ENCODE data around the gene TAF1B.

Gene TAF1B

DNA sequence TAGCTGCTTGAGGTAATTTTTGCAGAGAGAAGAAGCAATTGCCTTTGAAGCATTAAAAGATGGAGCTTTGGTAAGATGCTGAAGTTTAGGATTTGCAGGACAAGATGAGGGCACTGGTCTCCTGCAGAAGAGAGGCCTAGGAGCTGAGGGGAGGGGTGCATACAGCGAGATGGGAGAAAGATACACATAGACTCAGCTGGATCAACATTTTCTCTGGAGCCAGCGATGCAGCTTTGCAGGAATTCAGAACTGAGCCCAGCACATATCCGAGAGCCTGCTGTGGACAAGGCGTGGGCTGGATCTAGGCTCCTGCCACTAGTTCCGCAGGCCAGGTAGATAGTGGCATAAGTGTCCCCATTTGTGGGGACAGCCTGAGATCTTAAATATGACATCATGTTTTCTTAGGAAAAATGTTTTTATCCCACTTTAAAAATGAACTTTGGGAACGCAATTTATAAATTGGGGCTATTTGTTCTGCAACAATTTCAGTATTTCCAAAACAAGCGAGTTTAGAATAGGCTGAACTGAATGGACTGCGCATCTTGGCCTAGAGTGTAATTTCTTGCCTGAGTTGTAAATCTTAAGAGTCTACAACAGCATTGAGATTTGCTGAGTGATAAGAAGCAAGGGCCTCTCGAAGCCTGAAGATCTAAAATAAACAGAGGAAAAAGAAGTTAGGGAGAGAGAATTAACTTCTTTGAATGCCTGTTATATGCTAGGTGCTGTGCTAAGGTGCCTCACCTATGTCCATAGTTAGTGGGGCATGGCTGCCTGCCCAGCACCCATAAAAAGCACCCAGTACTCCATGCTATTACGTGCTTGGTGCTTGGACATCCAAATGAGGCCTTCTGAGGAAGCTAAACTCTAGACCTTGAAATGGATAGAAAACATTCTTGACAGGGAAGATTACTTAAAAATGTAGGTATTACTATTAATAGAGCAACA, 125.6 kb downstream of the TAF1B start:
- DNase-seq, result no peak

DNA sequence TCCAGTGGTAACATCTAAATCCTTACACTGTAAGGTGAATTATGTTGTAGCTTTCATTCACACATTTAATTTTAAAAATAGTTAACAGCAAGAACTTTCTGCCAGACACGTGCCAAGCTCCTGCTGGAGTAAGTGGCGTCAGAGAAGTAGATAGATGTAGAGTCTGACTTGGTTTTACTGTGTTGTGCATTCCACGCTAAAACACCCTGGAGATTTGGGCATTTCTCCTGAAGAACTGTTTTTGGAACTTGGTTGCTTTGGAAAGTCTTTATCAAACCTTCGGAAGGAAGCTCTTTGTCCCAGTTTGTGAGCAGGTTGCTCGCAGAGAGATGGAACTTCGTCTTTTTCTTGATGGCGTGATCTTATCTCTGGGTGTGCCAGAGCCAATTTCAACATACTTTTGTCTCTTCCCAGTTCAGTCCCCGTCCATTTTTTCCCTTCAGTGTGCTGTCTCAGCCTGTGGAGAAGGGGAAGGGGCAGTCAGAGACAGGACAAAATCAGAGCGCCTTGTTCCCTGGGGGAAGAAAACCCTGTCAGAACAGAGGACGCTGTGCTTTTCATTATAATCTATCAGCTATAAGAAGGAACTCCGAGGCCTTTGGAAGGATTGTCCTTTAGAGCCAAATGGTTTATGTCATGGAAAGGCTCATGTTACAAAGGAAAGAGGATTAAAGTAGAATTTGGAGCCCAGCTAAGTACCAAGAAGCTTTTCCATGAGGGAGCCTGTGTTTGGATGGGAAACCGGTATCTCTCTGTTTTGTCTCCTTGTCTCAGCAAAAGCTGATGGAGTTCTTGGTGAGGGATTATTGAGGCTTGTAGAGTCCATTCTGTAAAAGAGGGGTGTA, 127.1 kb downstream of the TAF1B start:
- no peak for DNase-seq

DNA sequence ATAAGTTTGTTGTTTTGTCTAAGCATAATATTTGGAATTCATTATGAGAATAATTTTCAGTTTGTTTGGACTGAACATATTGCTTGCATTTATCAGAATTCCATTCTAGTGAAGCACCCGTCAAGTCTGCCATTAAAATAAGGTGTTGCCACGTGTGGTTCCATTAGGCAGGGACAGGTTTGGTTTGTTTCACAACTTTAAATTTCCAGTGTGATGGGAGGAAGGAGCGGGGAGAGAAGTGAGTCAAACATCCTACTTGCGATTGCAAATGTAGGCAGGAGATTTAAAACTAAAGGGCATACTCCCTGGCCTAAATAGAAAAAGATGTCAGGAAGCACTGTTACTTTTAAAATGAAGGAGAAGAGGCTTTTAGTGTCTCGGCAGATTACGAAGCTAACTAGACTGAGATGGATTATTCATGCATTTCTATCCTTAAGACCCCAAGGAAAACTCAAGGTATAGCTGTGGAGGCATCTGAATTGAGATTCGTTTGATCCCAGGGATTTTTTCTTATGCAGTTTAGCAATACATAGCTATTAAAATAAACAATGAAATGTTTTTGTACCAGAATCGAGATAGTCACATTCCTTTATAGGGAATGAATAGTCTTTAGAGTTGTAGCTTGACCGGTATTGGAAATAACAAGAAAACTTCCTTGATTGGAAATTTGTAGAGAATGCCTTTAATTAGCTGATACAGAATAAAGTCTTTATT, 128.0 kb downstream of the TAF1B start:
- no peak for DNase-seq

DNA sequence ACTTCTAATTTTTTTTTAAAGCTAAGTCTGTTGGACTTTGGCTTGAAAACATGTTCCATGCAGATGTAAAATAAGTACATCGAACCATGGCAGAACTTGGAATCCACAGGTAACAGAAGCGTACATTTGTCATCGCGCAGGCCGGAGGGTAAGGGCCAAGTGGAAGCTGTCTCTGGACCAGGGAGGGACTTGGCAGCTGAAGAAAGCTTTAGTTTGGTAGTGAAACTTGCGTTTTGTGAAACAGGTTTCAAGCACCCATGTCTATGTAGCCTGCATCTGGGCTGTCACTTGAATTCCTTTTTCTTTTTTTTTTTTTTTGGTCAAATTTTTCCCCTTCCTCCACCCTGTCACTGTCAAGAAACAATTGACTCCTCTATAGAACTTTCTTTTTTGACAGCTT, 128.6 kb downstream of the TAF1B start:
- no peak for DNase-seq

DNA sequence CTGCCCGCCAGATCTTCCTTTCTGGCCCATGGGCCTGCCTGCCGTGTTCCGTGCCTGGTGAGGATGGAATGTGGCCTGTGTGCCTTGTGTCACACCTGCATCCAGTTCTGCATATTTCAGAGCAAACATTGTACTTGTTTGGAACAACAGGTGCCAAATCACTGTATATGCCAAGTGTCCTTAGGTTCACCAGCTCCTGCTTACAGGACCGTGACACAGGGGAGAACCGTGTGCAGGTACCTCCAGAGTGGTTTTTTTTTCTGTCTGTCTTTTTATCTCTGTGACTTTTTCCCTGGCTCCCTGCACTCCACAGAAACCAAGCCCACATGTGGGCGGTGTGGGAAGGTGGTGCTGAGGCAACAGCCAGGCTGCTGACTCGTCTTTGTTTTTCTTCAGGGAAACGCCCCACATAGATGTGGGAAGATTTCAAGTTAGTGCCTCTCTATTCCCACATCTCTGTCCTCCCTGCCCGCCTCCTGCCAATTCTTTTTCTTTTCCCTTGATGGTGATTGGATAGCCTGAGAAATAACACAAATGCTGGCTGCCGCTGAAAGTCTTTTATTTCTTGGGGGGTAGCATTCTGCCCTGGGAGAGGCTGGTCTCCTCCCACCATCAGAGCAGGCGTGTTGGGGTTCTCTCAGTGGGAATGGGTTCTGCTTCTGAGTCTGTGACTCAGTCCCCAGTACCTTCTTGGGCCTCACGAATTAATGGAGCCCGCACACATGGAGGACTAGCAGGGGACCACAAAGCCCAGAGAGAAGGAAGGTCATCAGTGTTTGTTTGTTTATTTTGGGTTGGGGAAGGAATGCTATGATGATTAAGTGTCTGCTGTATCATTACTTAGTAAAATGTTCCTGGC, 129.6 kb downstream of the TAF1B start:
- peak; percentile 81 for DNase-seq

DNA sequence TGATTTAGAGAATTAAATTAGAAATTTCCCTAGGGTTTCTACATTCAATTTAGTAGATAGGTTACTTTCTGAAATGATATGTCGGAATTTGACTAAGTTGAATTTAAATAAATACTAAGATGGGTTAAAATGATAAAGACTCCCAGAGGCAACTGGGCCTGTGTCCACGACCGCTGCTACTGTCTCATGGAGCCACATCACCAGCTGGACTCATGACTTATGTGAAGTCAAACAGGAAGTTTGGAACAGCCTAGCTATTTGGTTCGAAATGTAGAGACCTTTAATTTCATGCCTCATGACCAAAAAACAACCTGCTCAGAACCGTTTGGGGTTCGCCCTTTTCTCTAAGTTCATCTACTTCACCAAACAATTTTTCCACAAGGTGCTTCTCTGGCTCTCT, 130.4 kb downstream of the TAF1B start:
- DNase-seq, result no peak

DNA sequence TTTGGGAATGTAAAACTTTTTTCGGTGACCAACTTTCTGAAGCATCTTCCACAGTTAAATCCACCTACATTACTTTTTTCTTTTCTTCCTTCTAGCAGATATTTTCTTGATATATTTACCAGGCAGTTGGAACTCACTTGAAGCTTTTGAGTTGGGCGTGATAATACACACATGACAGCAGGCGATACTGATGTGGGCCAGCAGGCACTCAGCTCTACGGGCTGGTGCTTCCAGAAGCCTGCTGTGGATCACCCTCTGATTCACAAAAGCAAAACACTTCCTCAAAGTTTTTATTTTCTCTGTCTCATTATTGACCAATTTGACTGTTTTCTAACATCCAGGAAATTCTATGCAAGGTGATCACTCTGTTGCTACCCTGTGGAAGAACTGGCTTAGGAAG, 131.1 kb downstream of the TAF1B start:
- DNase-seq, result no peak

DNA sequence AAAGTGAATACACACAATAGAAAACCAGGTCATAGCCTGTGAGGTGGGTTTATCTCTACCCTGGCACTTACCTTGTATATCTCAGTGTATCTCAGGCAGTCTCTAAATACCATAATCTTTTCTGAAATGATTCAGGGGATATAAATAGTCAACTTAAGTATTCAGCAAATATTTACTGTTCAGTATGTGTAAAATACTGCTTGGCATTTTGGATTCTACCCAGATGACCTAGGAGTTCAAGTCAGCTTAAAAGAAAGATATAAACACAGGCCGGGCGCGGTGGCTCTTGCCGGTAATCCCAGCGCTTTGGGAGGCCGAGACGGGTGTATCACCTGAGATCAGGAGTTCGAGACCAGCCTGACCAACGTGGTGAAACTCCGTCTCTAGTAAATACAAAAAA, 132.1 kb downstream of the TAF1B start:
- DNase-seq, result peak; percentile 64

DNA sequence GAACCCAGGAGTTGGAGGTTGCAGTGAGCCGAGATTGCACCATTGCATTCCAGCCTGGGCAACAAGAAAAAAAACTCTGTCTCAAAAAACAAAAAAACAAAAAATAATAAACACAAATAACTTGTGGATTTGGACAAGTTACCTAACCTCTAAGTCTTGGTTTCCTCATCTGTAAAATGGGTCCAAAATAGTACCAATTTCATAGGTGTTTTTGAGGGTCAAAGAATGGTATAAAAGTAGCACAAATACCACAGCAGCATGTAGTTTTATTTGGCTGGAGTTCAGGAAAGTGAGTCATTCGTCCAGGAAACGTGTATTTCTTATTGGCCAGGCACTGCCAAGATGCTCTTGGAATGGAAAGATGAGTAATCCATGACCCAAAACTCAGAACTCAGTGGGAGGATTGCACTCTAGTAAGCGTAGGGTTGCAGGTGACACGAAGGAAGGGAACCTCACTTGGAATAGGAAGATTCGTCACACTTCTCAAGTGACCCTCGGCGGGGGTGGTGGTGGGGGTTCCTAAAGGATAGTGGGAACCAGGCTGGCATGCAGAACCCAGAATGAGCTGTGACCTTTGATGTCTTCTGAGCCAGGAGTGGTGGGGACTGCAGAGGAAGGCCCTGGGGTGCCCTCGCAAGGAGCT, 132.7 kb downstream of the TAF1B start:
- peak; percentile 97 for DNase-seq

DNA sequence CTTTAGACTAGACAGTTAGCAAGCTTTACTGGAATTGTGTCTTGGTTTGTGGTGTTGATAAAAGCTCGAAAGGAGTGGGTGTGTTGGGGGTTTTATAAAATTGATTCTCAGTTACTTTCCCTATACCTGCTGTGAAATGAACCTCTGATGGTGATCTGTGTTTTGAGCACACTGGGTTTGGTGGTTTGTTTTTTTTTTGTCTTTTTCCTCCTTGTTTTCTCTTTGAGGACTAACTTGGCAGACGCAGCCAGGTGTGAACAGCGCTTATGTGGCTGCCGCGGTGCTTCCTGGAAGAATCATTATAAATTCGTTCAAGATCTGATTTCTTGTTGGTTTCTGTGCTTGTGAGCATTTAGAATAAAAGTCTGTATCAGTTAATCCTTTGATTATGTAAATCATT, 136.7 kb downstream of the TAF1B start:
- no peak for DNase-seq

DNA sequence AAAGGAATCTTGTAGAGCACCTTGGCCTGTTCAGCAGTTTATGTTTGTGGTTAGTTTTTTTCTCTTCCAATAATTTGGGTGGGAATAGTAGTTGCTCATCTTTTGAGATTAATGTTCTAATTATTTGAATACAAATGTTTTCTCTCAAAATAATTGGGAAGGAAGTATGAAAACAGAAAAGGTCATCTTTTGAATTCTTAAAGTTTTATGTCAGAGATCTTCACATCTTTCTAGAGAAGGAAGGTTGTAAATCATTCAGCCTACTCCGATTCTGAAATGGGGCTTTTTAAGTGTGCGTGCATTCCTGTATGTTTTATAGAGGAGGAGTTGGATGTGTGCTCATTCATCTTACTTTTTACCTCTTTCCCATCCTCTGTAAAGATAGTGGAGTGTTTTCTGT, 137.2 kb downstream of the TAF1B start:
- no peak for DNase-seq

DNA sequence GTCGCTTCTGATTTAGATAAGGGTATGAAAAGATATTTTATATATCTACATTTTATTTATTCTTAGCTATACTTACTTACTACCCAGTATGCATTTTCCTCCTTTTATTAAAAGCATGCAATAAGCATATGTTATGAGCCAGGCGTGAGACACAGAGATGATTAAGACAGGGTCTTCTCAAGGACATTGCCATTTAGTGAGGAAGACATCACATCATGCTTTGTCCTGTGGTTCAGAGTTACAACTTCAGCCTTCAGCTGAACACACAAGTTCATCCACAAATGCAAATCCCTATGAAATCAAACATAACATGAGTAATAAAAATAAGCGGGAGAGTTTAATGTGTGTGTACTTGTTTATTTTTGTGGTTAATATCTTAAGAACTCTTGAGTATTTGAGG, 138.4 kb downstream of the TAF1B start:
- no peak for DNase-seq

DNA sequence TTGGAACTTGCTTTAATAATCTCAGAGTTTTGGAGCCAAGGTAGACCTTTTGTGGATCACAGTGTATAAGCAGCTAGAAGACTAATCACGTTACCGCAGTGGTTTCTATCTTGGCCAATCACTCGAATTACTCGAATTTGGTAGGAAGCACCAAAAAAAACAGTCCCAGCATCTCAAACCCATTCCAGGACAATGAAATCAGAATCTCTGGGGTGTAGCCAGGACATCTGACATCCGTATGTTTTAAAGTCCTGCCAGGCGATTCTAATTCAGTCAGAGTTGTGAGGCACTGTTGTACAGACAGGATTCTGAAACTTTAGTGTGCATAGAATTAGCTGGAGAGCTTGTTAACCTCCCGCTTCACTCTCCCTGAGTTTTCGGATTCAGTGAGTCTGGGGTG, 139.0 kb downstream of the TAF1B start:
- no peak for DNase-seq

DNA sequence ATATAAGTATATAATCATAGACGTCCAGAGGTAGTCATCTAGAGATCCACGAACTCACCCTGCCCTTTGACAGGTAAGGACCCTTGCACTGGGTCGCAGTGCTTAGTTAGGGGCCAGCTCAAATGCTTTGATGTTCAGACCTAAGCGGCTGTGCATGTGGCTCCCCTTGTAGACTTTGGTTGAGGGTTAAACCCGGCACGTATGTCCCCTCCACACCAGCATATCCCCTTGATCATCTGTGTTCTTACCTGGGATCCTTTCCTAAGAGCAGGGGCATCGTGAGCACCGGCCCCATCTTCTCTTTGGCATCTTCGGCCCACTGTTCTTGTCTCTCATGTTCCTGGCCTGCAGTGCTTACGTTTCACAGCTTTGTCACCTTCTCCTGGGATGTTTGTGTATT, 139.6 kb downstream of the TAF1B start:
- no peak for DNase-seq

DNA sequence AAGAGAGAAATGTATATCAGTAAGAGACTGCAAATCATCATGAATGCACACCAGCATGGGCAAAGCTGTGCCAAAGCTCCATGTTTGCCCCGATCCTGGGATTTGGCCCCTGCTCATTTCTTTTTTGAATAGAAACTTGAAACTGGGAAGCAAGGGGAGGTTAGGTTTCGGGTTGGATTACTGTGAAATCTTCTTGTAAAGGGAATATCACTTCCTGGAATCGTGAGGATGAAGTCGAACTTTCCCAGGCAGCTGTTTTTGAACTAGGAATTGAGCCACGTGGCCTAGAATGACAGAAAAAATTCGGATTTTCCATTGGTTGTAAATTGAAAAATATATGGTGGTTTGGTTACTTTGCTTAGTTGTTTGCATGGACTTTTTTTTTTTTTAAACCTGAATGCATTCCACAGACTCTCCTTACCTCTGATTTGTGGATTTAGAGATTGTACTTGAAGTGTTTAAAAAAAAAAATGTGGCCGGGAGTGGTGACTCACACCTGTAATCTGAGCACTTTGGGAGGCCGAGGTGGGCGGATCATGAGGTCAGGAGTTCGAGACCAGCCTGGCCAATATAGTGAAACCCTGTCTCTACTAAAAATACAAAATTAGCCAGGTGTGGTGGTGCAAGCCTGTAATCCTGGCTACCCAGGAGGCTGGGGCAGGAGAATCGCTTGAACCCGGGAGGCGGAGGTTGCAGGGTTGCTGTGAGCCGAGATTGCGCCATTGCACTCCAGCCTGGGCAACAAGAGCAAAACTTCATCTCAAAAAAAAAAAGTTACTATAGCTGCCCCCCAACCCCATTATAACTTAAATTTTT, 140.3 kb downstream of the TAF1B start:
- no peak for DNase-seq
